ENCODE data around the gene SMTNL2. TPM values are rescaled to one million over a fixed set of nuclear protein-coding genes. Genes with fewer than 3 reads are reported as not detected.

Gene SMTNL2
- total and polyA plus RNA-seq, 2 donors (not counting 1 experiment from before 2014, with no cell fraction given), result 0.17 to 0.99 TPM

DNA sequence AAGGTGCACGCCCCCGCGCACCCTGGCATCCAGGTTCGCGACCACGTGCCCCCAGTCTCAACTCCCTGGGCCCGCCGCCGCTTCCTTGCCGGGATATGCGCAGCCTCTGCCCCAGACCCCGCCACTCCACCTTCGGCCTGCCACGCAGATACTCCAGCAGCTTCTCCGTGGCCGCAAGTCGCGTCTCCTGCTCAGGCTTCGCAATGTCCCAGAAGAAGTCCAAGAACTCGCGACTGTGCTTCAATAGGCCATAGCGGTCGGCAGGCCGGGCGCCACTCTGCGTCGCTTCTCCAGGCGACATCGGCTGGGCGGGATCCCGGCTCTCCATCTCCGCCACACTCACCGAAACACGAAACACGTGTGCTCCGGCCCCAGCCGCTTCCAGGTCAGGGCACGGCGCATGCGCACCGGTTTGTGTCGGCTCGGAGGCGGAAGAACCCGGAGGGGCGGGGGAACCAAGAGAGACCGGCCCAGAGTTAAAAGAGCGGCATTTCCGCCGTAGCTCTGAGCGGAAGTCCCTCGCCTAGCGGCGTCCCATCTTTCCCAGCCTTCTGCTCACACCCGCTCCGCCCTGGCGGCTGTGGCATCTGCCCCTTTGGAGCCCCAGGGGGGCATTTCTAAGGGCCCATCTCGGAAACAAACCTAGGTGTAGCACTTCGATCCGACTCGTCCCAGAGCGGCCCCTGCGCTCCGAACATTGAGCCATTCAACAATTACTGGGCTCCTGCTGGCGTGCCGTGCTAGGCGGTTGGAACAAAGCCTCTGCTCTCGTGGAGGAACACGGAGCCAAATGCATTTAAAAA, 29.1 kb upstream of the SMTNL2 start, which contains the start of gene MYBBP1A:
Gene MYBBP1A, minus strand, starts transcription at position 388 of the 803 bp plus-strand sequence. Its CDS starts 60 bp downstream, at position 328.
- H2AFZ ChIP-seq (ENCODE audit: low read length), result peak within 1 kb of the TSS; percentile 94
- peak within 1 kb of the TSS; percentile 69 for H3K27ac ChIP-seq (ENCODE audit: insufficient read depth, low read length)

DNA sequence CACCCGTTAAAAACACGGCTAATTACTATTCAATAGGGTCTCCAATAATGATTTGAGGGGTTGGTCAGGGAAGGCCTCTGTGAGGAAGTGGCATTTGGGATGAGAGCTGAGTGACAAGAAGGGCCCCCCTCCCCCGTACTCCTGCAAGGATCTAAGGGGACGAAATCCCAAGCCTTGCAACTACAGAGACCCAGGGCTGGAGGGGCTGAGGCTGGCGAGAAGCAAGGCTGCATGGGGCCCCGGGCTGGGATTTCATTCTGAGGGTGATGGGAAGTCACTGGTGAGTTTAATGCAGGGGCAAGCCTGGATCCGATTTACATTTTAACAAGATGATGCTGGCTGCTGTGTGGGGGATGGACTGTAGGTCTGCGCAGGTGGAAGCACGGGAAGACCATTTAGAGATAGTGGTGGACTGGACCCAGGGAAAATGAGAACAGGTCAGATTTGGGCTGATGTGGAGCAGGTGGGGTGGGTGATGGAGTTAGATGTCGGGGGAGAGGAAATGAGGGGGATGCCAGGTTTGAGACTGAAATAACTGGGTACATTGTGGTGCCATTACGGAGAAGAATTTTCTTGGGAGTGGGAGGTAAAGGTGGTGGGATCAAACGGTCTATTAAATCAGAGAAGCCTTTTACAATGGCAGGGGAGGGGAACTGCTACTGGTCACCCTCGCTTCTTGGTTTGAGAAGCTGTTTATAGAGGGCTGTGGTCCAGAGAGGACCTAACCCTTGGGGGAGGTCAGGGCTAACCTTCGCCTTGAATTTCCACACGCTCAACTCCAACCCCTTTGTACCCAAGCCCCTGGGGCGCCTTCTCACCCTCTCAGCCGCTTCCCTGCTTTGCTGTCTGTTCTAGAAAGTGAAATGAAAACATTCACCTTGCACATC, 28.2 kb upstream of the SMTNL2 start:
- H3K9me3 ChIP-seq (ENCODE audit: control insufficient read depth, insufficient read depth, low read depth, low read length), result no peaks in the 10 kb centered on the region
- H3K27ac ChIP-seq (ENCODE audit: insufficient read depth, low read length), result no peak overlapping the region
- H3K9ac ChIP-seq (ENCODE audit: insufficient read depth, low read length), result peak overlapping the region; percentile 78
- no peaks in the 10 kb centered on the region for H3K27me3 ChIP-seq (ENCODE audit: control insufficient read depth, insufficient read depth, low read length)
- TF ChIP-seq, protein P1, sequence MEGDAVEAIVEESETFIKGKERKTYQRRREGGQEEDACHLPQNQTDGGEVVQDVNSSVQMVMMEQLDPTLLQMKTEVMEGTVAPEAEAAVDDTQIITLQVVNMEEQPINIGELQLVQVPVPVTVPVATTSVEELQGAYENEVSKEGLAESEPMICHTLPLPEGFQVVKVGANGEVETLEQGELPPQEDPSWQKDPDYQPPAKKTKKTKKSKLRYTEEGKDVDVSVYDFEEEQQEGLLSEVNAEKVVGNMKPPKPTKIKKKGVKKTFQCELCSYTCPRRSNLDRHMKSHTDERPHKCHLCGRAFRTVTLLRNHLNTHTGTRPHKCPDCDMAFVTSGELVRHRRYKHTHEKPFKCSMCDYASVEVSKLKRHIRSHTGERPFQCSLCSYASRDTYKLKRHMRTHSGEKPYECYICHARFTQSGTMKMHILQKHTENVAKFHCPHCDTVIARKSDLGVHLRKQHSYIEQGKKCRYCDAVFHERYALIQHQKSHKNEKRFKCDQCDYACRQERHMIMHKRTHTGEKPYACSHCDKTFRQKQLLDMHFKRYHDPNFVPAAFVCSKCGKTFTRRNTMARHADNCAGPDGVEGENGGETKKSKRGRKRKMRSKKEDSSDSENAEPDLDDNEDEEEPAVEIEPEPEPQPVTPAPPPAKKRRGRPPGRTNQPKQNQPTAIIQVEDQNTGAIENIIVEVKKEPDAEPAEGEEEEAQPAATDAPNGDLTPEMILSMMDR (conservative IDR thresholded peaks at IDR 0.05 in 1 of 2, IDR thresholded peaks at IDR 0.05 in 1 of 2; ENCODE audit: low read depth in 1 of 2, low read length in 2 of 2), result no peak
- no peak for TF ChIP-seq EZH2 (IDR thresholded peaks at IDR 0.05; ENCODE audit: low read length, missing control alignments)
- peaks cover 19% of the 10 kb centered on the region for H3K79me2 ChIP-seq (ENCODE audit: control insufficient read depth, insufficient read depth, low read length)
- DNase-seq (ENCODE audit: low read depth in 2 of 2), result no peak
- peak overlapping the region; percentile 86 for H3K4me2 ChIP-seq (ENCODE audit: extremely low read depth, insufficient read depth, low read length)
- peak overlapping the region; percentile 76 for H2AFZ ChIP-seq (ENCODE audit: low read length)
- H3K4me3 ChIP-seq (replicated peaks in 1 of 4; ENCODE audit: control extremely low read depth in 1 of 4, insufficient read depth in 1 of 4, low read depth in 3 of 4, low read length in 4 of 4), result peak overlapping the region; percentile 88 to 97 (median 94)
- H4K20me1 ChIP-seq (ENCODE audit: control insufficient read depth, extremely low read depth, insufficient read depth, low read length), result no peaks in the 10 kb centered on the region
- H3K36me3 ChIP-seq (ENCODE audit: control insufficient read depth, insufficient read depth, low read length), result peaks cover 13% of the 10 kb centered on the region
- peaks cover 5% of the 10 kb centered on the region for H3K4me1 ChIP-seq (ENCODE audit: control insufficient read depth, extremely low read depth, insufficient read depth, low read length)

More for the DNA sequence above, 29.1 kb upstream of the SMTNL2 start, which contains the start of gene MYBBP1A:
- H3K9ac ChIP-seq (ENCODE audit: insufficient read depth, low read length), result peak within 1 kb of the TSS; percentile 78
- H3K9me3 ChIP-seq (ENCODE audit: control insufficient read depth, insufficient read depth, low read depth, low read length), result no peaks in the 10 kb centered on the region
- H3K4me3 ChIP-seq (replicated peaks in 1 of 4; ENCODE audit: control extremely low read depth in 1 of 4, insufficient read depth in 1 of 4, low read depth in 3 of 4, low read length in 4 of 4), result peak within 1 kb of the TSS; percentile 88 to 97 (median 94)
- DNase-seq (ENCODE audit: low read depth in 2 of 2), result peak; percentile 89 to 94
- peaks cover 19% of the 10 kb centered on the region for H3K79me2 ChIP-seq (ENCODE audit: control insufficient read depth, insufficient read depth, low read length)
- H3K4me2 ChIP-seq (ENCODE audit: extremely low read depth, insufficient read depth, low read length), result peak within 1 kb of the TSS; percentile 86
- H3K36me3 ChIP-seq (ENCODE audit: control insufficient read depth, insufficient read depth, low read length), result peaks cover 15% of the 10 kb centered on the region
- H3K4me1 ChIP-seq (ENCODE audit: control insufficient read depth, extremely low read depth, insufficient read depth, low read length), result peaks cover 5% of the 10 kb centered on the region
- H3K27me3 ChIP-seq (ENCODE audit: control insufficient read depth, insufficient read depth, low read length), result no peaks in the 10 kb centered on the region
- no peaks in the 10 kb centered on the region for H4K20me1 ChIP-seq (ENCODE audit: control insufficient read depth, extremely low read depth, insufficient read depth, low read length)
- no peak for TF ChIP-seq EZH2 (IDR thresholded peaks at IDR 0.05; ENCODE audit: low read length, missing control alignments)
- TF ChIP-seq, protein P1 (conservative IDR thresholded peaks at IDR 0.05 in 1 of 2, IDR thresholded peaks at IDR 0.05 in 1 of 2; ENCODE audit: low read depth in 1 of 2, low read length in 2 of 2), result peak; percentile 9 to 36

DNA sequence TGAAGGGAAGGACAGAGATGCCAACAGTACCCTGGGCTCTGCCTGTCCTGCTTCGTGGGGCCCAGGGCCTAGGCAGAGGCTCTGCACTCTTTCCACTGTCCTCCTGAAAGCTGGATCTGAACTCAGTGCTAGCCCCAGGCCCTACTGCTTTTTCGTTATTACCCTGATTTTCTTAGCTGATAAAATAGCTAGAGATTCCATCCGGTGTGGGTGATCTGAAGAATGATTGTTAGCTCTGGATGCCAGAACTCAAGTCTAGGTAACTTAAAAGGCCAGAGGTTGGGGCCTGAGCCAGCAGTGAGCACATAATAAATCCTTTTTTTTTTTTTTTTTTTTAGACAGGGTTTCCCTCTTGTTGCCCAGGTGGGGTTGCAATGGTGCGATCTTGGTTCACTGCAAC, 27.3 kb upstream of the SMTNL2 start:
- no peak overlapping the region for H3K9ac ChIP-seq (ENCODE audit: insufficient read depth, low read length)
- no peak overlapping the region for H2AFZ ChIP-seq (ENCODE audit: low read length)
- no peak for TF ChIP-seq EZH2 (IDR thresholded peaks at IDR 0.05; ENCODE audit: low read length, missing control alignments)
- TF ChIP-seq, protein P1 (conservative IDR thresholded peaks at IDR 0.05 in 1 of 2, IDR thresholded peaks at IDR 0.05 in 1 of 2; ENCODE audit: low read depth in 1 of 2, low read length in 2 of 2), result no peak
- no peaks in the 10 kb centered on the region for H4K20me1 ChIP-seq (ENCODE audit: control insufficient read depth, extremely low read depth, insufficient read depth, low read length)
- no peak overlapping the region for H3K4me3 ChIP-seq (replicated peaks in 1 of 4; ENCODE audit: control extremely low read depth in 1 of 4, insufficient read depth in 1 of 4, low read depth in 3 of 4, low read length in 4 of 4)
- H3K9me3 ChIP-seq (ENCODE audit: control insufficient read depth, insufficient read depth, low read depth, low read length), result no peaks in the 10 kb centered on the region
- H3K79me2 ChIP-seq (ENCODE audit: control insufficient read depth, insufficient read depth, low read length), result peaks cover 19% of the 10 kb centered on the region
- no peak overlapping the region for H3K4me2 ChIP-seq (ENCODE audit: extremely low read depth, insufficient read depth, low read length)
- peaks cover 5% of the 10 kb centered on the region for H3K4me1 ChIP-seq (ENCODE audit: control insufficient read depth, extremely low read depth, insufficient read depth, low read length)
- DNase-seq (ENCODE audit: low read depth in 2 of 2), result no peak
- peaks cover 9% of the 10 kb centered on the region for H3K36me3 ChIP-seq (ENCODE audit: control insufficient read depth, insufficient read depth, low read length)
- no peaks in the 10 kb centered on the region for H3K27me3 ChIP-seq (ENCODE audit: control insufficient read depth, insufficient read depth, low read length)
- H3K27ac ChIP-seq (ENCODE audit: insufficient read depth, low read length), result no peak overlapping the region
